ENCODE measurements around the gene INTS11.
A peak's percentile ranks its signal among the peaks of the same experiment; 100 is the strongest.
"Not testable (repeated sequence)": the region's sequence is repeated elsewhere in the genome, so short reads cannot be mapped to it uniquely, and the experiment has no call there.

The INTS11 gene

GRCh38 chr1:1329304-1330210 is 5.1 kb upstream of the INTS11 start:
- DNase-seq, result no peak

GRCh38 chr1:1328254-1328653 is 3.8 kb upstream of the INTS11 start:
- DNase-seq, result no peak

DNA sequence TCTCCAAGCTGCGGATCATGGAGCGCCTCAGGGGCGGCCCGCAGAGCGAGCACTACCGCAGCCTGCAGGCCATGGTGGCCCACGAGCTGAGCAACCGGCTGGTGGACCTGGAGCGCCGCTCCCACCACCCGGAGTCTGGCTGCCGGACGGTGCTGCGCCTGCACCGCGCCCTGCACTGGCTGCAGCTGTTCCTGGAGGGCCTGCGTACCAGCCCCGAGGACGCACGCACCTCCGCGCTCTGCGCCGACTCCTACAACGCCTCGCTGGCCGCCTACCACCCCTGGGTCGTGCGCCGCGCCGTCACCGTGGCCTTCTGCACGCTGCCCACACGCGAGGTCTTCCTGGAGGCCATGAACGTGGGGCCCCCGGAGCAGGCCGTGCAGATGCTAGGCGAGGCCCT is 2.8 kb upstream of the INTS11 start:
- no peak for DNase-seq

- DNase-seq, result no peak
Observed at GRCh38 chr1:1326075-1326605, 1.7 kb upstream of the INTS11 start.

- DNase-seq, result peak in 1 of 6 experiments; percentile 63
Observed at GRCh38 chr1:1325288-1326074, 1.0 kb upstream of the INTS11 start.

- DNase-seq, result no peak
Observed at GRCh38 chr1:1324084-1324523, 356 bp downstream of the INTS11 start.

DNA sequence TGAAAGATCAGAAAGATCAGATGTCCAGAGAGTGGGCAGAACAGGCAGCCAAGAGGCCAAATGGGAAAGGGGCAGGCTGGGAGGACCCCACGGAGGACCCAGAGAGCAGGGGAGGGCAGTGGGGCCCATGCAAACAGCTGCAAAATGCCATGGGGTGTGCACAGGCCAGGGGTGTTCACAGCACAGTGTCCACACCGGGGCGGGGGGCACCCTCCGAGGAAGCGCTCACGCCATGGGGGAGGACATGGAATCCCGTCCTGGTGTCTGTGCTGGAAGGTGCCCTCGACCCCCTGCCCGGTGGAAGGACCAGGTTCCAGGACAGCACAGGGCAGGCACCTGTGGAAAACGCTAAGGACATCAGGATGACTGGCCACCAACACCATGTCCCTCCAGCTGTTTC is 1.5 kb downstream of the INTS11 start:
- DNase-seq, result no peak

DNA sequence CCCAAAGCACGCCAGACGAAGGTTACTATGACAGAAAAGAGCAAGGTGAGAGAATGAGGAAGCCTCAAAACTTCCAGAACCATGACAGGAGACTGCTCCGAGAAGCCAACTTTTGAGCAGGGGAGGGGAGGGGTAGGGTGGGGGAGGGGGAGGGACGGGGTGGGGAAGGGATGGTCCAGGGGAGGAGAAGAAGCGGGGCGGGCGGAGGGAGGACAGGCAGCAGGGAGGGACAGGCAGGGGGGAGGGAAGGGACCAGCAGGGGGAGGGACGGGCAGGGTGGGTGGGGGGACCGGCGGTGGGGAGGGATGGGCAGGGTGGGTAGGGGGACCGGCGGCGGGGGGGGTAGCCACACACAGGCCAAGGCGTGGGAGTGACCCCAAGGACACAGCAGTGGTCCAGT is 2.0 kb downstream of the INTS11 start:
- DNase-seq, result no peak

GRCh38 chr1:1321477-1321876 is 3.0 kb downstream of the INTS11 start:
- no peak for DNase-seq

DNA sequence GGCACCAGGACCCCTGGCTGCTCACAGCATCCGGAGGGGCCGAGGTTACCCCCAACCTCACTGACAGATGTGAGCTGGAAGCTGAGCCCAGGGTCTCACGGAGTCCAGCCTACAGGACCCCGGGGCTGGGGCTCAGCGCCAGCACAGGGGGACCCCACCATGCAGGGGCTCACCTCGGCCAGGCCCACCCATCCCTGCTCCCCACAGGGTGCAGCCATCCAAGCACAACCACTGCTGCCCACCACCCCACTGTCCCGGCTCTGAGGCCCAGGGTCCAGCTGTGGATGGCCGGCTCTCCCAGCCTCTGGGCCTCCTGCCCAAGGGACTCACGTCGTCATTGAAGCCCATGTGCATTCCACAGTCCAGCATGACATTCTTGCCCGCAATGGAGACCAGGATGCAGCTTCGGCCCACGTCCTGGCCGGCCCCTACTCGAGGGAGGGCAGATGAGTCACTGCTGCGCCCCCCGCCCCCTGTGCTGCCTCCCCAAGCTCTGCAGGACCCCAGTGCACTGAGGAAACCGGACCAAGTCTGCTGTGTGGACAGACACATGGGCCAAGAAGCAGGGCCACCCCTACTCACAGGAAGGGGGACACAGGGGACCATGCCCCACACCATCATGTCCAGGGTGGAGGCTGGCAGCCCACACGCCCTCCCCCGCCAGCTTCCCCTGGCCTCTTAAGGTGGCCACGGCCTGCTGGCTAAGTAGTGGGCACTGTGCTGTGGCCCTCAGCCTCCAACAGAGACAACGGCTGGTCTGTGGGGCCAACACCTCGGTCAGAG is 3.6 kb downstream of the INTS11 start:
- no peak for DNase-seq

DNA sequence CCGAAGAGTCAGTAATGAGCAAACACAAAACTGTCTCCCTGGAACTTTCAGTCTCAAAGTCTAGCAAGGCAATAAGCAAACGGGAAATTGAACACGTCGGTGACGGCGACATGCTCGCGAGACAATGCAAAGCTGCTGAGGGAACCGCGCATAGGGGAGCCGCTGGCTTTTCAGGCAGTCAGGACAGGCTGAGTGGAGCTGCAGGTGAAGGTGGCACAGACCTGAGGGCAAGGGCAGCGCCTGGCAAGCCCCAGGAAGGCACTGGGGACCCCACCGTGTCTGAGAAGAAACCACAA is 4.9 kb downstream of the INTS11 start:
- no peak for DNase-seq

GRCh38 chr1:1318777-1319645 is 5.4 kb downstream of the INTS11 start:
- no peak for DNase-seq

DNA sequence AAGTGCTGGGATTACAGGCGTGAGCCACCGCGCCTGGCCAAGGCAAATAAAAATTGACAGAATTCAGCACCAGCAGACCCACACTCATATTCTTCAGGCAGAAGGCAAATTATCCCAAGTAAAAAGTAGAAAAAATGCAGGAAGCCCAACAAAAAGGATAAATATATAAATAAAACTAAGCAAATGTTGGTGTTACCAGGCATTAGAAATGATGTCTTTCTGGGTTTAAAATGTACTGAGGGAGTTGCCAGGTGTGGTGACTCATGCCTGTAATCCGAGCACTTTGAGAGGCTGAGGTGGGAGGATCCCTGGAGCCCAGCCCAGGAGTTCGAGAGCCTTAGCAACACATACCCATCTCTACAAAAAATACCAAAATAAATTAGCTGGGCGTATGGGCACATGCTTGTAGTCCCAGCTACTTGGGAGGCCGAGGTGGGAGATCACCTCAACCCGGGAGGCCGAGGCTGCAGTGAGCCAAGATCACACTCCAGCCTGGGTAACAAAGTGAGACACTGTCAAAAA is 6.3 kb downstream of the INTS11 start:
- no peak for DNase-seq

GRCh38 chr1:1317420-1317819 is 7.0 kb downstream of the INTS11 start:
- DNase-seq, result no peak

GRCh38 chr1:1316199-1316598 is 8.3 kb downstream of the INTS11 start:
- not testable (repeated sequence) for DNase-seq

GRCh38 chr1:1315435-1315954 is 9.0 kb downstream of the INTS11 start:
- no peak for DNase-seq

- no peak for DNase-seq
Observed at GRCh38 chr1:1314678-1315335, 9.7 kb downstream of the INTS11 start.

DNA sequence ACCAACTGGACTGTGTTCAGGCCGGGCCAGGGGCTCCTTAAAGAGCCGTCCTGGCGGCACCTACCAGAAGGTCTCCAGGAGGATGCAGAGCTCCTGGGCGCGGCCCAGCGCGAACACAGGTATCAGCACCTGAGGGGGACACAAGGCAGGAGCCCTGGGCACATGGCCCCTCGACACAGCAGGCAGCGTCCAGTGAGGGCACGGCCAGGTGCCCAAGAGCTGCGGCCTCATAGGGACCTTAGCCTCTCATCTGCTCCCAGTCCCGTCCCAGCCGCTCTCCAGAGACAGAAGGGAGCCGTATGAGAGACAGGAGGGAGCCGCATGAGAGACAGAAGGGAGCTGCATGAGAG is 10.2 kb downstream of the INTS11 start:
- no peak for DNase-seq

- DNase-seq, result no peak
Observed at GRCh38 chr1:1313500-1314236, 10.8 kb downstream of the INTS11 start.
